B cell (primary cell): ENCODE measurements around the gene ARGLU1. TPM values are rescaled to one million over a fixed set of nuclear protein-coding genes. Genes with fewer than 3 reads are reported as not detected.

Experiments
- ATAC-seq: fragments of 200-7000 bp; cut with Tn5 transposase; one replicate; pipeline ENCODE4 v1.10.0; 2021; ENCODE audit warnings: low read depth, mild to moderate bottlenecking, moderate number of reproducible peaks, moderate library complexity
- CTCF ChIA-PET: fragments of 350-600 bp; sonication (Branson Sonifier 250); formaldehyde crosslinking; loops from one replicate; lab custom pipeline; 2021; ENCODE audit warnings: antibody characterized with exemption, inconsistent platforms; lab: Charles Lee
- POLR2A ChIA-PET: fragments of 350-600 bp; sonication (Branson Sonifier 250); formaldehyde crosslinking; loops from one replicate; lab custom pipeline; 2021; ENCODE audit warnings: antibody characterized with exemption; lab: Charles Lee
- DNase-seq: peaks from one replicate; pipeline ENCODE4 v3.0.0; 2013
- H2AFZ ChIP-seq: 2 replicates; pipeline ENCODE4 v1.6.1; 2012; ENCODE audit warnings: mild to moderate bottlenecking, low read depth, low read length; ENCODE audit not compliant: insufficient read depth, poor library complexity, severe bottlenecking
- H3K27ac ChIP-seq, 2 donors: 1 replicate in 1 of 2; 2 replicates in 1 of 2; pipeline ENCODE4 v1.5.1; 2012 to 2013; ENCODE audit warnings: low read length in 2 of 2, mild to moderate bottlenecking in 2 of 2, moderate library complexity in 1 of 2
- H3K27me3 ChIP-seq, 4 experiments: fragments of 200-600 bp in 1 of 4; sonication (generic) in 1 of 4; replicated peaks in 1 of 4; 1 replicate in 2 of 4; 2 replicates in 2 of 4; pipeline versions ENCODE4 v1.6.1 to v1.7.0; 2013 to 2016; ENCODE audit warnings: low read length in 3 of 4, mild to moderate bottlenecking in 2 of 4, mixed read lengths in 1 of 4, moderate library complexity in 1 of 4; ENCODE audit not compliant: insufficient read depth in 4 of 4, control insufficient read depth in 3 of 4; ENCODE audit errors: control extremely low read depth in 1 of 4
- H3K36me3 ChIP-seq, 2 experiments: replicated peaks in 1 of 2; 1 replicate in 1 of 2; 2 replicates in 1 of 2; pipeline versions ENCODE4 v1.6.1 to v1.7.1; 2013; ENCODE audit warnings: low read length in 1 of 2; ENCODE audit not compliant: insufficient read depth in 2 of 2, control insufficient read depth in 1 of 2; ENCODE audit errors: control extremely low read depth in 1 of 2, extremely low read depth in 1 of 2
- H3K4me1 ChIP-seq, 2 donors: fragments of 200-600 bp in 1 of 2; sonication (generic) in 1 of 2; 1 replicate in 1 of 2; 2 replicates in 1 of 2; pipeline versions ENCODE4 v1.5.1 to v1.6.1; 2013 to 2017; ENCODE audit warnings: low read length in 2 of 2; ENCODE audit not compliant: control insufficient read depth in 2 of 2, insufficient read depth in 2 of 2
- H3K4me2 ChIP-seq: replicated peaks from 2 replicates; pipeline ENCODE3; 2012; ENCODE audit warnings: mild to moderate bottlenecking, low read depth, low read length; ENCODE audit not compliant: poor library complexity, severe bottlenecking
- H3K4me3 ChIP-seq, 5 experiments: fragments of 200-600 bp in 1 of 5; sonication (generic) in 1 of 5; 1 replicate in 3 of 5; 2 replicates in 2 of 5; pipeline versions ENCODE4 v1.5.1 to v1.7.0; 2011 to 2016; ENCODE audit warnings: low read length in 4 of 5, mild to moderate bottlenecking in 4 of 5, low read depth in 2 of 5, control low read depth in 1 of 5, moderate library complexity in 1 of 5; ENCODE audit not compliant: insufficient read depth in 1 of 5; ENCODE audit errors: control extremely low read depth in 1 of 5, extremely low read depth in 1 of 5
- H3K79me2 ChIP-seq: fragments of 200-600 bp; sonication (generic); one replicate; pipeline ENCODE4 v1.6.0; 2016; ENCODE audit warnings: low read length; ENCODE audit not compliant: control insufficient read depth, insufficient read depth
- H3K9ac ChIP-seq: fragments of 200-600 bp; sonication (generic); 2 replicates; pipeline ENCODE4 v1.6.1; 2017; ENCODE audit warnings: mild to moderate bottlenecking, low read length, moderate library complexity
- H3K9me3 ChIP-seq, 3 donors: one replicate each; pipeline versions ENCODE4 v1.6.1 to v1.7.1; 2013; ENCODE audit warnings: low read length in 2 of 3; ENCODE audit not compliant: control insufficient read depth in 2 of 3, insufficient read depth in 1 of 3; ENCODE audit errors: control extremely low read depth in 1 of 3
- H4K20me1 ChIP-seq: 2 replicates; pipeline ENCODE4 v1.6.0; 2012; ENCODE audit warnings: mild to moderate bottlenecking, low read length; ENCODE audit not compliant: insufficient read depth, control insufficient read depth, poor library complexity, severe bottlenecking
- H3K27ac Mint-ChIP-seq: one replicate; pipeline ENCODE4 v1.8.0; 2021; ENCODE audit warnings: mixed read lengths
- H3K27me3 Mint-ChIP-seq: one replicate; pipeline ENCODE4 v1.8.0; 2021; ENCODE audit warnings: mixed read lengths
- H3K4me1 Mint-ChIP-seq: one replicate; pipeline ENCODE4 v1.8.0; 2021; ENCODE audit warnings: mixed read lengths
- H3K4me3 Mint-ChIP-seq: one replicate; pipeline ENCODE4 v1.8.0; 2021; ENCODE audit warnings: mixed read lengths
- H3K9me3 Mint-ChIP-seq: one replicate; pipeline ENCODE4 v1.8.0; 2022; ENCODE audit warnings: mixed read lengths; ENCODE audit not compliant: insufficient read depth
- EZH2 ChIP-seq: IDR thresholded peaks from 2 replicates; pipeline ENCODE4 v1.6.1; 2012; ENCODE audit warnings: borderline replicate concordance, low read depth, mild to moderate bottlenecking, moderate library complexity, low read length; ENCODE audit not compliant: insufficient read depth, poor library complexity, severe bottlenecking
- WGBS: methylation state at CpG from one replicate; pipeline ENCODE4 v1.1.5; 2013; ENCODE audit warnings: missing lambda C conversion rate; ENCODE audit not compliant: insufficient coverage; 5-methylcytosine and 5-hydroxymethylcytosine counted together
- intact Hi-C: fragments of 100-400 bp; cut with micrococcal nuclease; formaldehyde crosslinking; loops from one replicate; pipeline ENCODE4 v1.10.0; 2022
- polyA plus RNA-seq: library from polyadenylated mRNA; depleted of rRNA; stranded (reverse); fragments of >200 nt; gene quantifications from 2 replicates; pipeline ENCODE4 v1.2.3, GENCODE V29; 2012
- total RNA-seq, 2 donors: library from RNA; stranded (reverse); fragments of 120-200 nt in 1 of 2; gene quantifications; 1 replicate in 1 of 2; 2 replicates in 1 of 2; pipeline versions ENCODE4 v1.2.3 to v1.2.4, GENCODE V29; 2013 to 2022
- TF ChIP-seq, protein P1 (sequence below): fragments of 200-600 bp; IDR thresholded peaks from one replicate; pipeline ENCODE4 v1.8.0; 2022; ENCODE audit warnings: antibody characterized with exemption, mild to moderate bottlenecking

ARGLU1 gene
- total and polyA plus RNA-seq, 2 donors (not counting 1 experiment from before 2014, with no cell fraction given) = 170 to 261 TPM

DNA sequence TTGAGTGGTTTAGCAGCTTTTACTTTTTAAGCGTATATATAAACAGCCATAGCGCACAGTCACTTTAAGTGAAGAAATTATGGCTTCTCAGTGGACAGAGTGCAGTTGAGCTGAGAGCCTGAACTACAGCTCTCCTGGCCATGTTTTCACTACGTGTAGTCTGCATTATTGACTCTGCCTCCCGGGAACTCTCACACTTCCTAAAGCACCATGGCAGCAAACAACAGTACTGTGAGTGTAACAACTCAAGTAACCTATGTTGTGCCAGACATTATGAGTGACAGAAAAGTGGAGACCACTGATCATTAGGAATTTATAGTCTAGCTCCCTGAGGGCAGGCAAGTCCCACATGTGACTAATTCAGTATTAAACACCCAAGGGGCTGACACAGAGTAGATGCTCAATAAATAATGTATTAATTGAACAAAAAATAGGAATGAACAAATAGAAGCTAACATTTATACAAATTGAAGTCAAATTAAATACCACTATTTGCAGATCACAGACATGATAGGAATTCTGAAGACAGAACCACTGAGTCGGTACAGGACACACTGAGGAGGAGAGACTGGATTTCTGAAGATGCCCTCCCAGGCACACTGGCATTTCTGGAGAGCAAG, 52.2 kb downstream of the ARGLU1 start:
- H3K4me1 ChIP-seq = no peaks in the 10 kb centered on the region
- intact Hi-C loops = no loop called here
- H3K27me3 ChIP-seq = peaks cover 0 to 11% (median 2%) of the 10 kb centered on the region in 4 experiments
- Mint-ChIP-seq H3K4me3 (no peak overlapping the region), H3K4me1 (no peaks in the 10 kb centered on the region), H3K27ac (no peak overlapping the region), H3K27me3 (peaks cover 34% of the 10 kb centered on the region), H3K9me3 (no peaks in the 10 kb centered on the region)
- ATAC-seq (no peak), DNase-seq (no peak)
- no peaks in the 10 kb centered on the region for H4K20me1 ChIP-seq
- CTCF ChIA-PET = interaction anchor here (1.1 kb wide), 1 partner anchor 10 kb away, joined by 3 read pairs; no protein-coding TSS in a partner anchor
- TF ChIP-seq, protein P1, sequence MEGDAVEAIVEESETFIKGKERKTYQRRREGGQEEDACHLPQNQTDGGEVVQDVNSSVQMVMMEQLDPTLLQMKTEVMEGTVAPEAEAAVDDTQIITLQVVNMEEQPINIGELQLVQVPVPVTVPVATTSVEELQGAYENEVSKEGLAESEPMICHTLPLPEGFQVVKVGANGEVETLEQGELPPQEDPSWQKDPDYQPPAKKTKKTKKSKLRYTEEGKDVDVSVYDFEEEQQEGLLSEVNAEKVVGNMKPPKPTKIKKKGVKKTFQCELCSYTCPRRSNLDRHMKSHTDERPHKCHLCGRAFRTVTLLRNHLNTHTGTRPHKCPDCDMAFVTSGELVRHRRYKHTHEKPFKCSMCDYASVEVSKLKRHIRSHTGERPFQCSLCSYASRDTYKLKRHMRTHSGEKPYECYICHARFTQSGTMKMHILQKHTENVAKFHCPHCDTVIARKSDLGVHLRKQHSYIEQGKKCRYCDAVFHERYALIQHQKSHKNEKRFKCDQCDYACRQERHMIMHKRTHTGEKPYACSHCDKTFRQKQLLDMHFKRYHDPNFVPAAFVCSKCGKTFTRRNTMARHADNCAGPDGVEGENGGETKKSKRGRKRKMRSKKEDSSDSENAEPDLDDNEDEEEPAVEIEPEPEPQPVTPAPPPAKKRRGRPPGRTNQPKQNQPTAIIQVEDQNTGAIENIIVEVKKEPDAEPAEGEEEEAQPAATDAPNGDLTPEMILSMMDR = no peak
- TF ChIP-seq EZH2 = no peak
- H3K36me3 ChIP-seq = no peaks in the 10 kb centered on the region
- WGBS = 92% methylated on average over 2 of the region's 5 CpGs
- H3K9me3 ChIP-seq = no peaks in the 10 kb centered on the region
- H2AFZ ChIP-seq = no peak overlapping the region
- POLR2A ChIA-PET = no interaction called here
- no peak overlapping the region for H3K4me3 ChIP-seq
- no peak overlapping the region for H3K9ac ChIP-seq
- H3K4me2 ChIP-seq = no peak overlapping the region
- no peak overlapping the region for H3K27ac ChIP-seq
- H3K79me2 ChIP-seq = no peaks in the 10 kb centered on the region

DNA sequence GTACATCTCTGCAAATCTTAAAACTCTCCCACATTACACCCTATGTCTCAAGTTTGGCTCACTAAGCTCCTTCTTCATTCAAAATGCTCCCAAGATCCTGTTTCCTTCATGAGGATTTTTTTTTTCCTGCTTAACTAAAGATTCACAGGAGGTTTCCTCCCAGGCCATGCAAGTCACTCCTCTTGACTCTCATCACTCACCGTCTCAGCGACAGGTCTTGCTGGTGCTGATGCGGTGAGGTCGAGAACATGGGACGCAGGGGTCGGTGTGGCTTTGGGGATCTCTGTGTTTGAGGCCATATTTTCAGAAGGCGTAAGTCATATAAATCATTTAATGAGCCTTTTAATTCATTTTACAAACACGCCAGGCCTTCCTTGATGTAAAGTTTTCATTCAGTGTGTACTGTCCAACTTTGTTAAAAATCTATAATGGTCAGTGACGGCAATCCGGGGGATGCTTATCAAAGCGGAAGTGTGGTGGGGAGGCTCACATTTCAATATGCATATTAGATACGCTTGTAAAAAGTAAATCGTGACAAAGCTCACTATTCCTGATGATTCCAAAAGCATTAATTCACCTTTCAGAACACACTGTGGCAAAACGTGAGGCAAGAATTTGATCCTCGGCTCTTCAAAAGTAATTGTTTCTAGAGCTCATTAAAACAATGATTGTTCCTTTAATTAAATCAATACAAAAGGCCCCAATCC, 52.9 kb downstream of the ARGLU1 start:
- ATAC-seq = no peak
- POLR2A ChIA-PET = no interaction called here

More for the DNA sequence above, 52.9 kb downstream of the ARGLU1 start:
- Mint-ChIP-seq H3K4me1 (no peaks in the 10 kb centered on the region), H3K4me3 (no peak overlapping the region), H3K9me3 (no peaks in the 10 kb centered on the region), H3K27ac (no peak overlapping the region), H3K27me3 (peaks cover 34% of the 10 kb centered on the region)
- Histone ChIP-seq H3K4me3 (no peak overlapping the region), H2AFZ (no peak overlapping the region), H3K4me2 (no peak overlapping the region), H3K9me3 (no peaks in the 10 kb centered on the region), H3K4me1 (no peaks in the 10 kb centered on the region), H3K27me3 (peaks cover 0 to 7% (median 2%) of the 10 kb centered on the region in 4 experiments), H4K20me1 (no peaks in the 10 kb centered on the region), H3K79me2 (no peaks in the 10 kb centered on the region), H3K36me3 (no peaks in the 10 kb centered on the region), H3K27ac (no peak overlapping the region), H3K9ac (no peak overlapping the region)
- CTCF ChIA-PET = interaction anchor here (1.1 kb wide), 1 partner anchor 10 kb away, joined by 3 read pairs; no protein-coding TSS in a partner anchor
- TF ChIP-seq EZH2 = no peak
- TF ChIP-seq, protein P1 = no peak
- intact Hi-C loops = no loop called here
- 95% methylated on average over 4 of the region's 15 CpGs for WGBS
- no peak for DNase-seq
